HCT116 (cell line): ENCODE results near the gene GPNMB. TPM values are rescaled to one million over a fixed set of nuclear protein-coding genes. Genes with fewer than 3 reads are reported as not detected.
A peak's percentile ranks its signal among the peaks of the same experiment; 100 is the strongest.

Experiments
- ATAC-seq: fragments of 200-7000 bp; cut with Tn5 transposase; 2 replicates; pipeline ENCODE4 v1.9.1; 2020; ENCODE audit warnings: mild to moderate bottlenecking, moderate library complexity
- BruUV-seq: library from RNA; stranded (reverse); fragments of 400-500 nt; replicated peaks from 2 replicates; lab custom pipeline; 2021; lab: Mats Ljungman, UMichigan
- CTCF ChIA-PET: fragments of 300-600 bp; sonication (Branson Sonifier 250); formaldehyde crosslinking; loops from one replicate; lab custom pipeline; 2021; ENCODE audit warnings: antibody characterized with exemption; lab: Charles Lee
- POLR2A ChIA-PET: fragments of 300-600, 350-600 bp; sonication (Branson Sonifier 250); formaldehyde crosslinking; loops from one replicate; lab custom pipeline; 2021; ENCODE audit warnings: antibody characterized with exemption; lab: Charles Lee
- RAD21 ChIA-PET, 2 experiments: fragments of 300-600 bp; sonication (Branson Sonifier 250); formaldehyde crosslinking; loops; one replicate each; lab custom pipeline; 2023; ENCODE audit warnings: low total read pairs in 2 of 2; ENCODE audit not compliant: uncharacterized antibody in 2 of 2, unreplicated experiment in 2 of 2, low non-redundant PET in 1 of 2; lab: Charles Lee
- DNase-seq: peaks from one replicate; pipeline ENCODE4 v3.0.0-alpha.2; 2010; ENCODE audit warnings: low read depth, low spot score
- H2AFZ ChIP-seq: fragments of 200-600 bp; shearing (Covaris generic), sonication (generic); 2 replicates; pipeline ENCODE4 v1.6.1; 2017; ENCODE audit warnings: low read depth, mixed run types, mixed read lengths, antibody characterized with exemption, low read length; ENCODE audit not compliant: poor library complexity, severe bottlenecking
- H3K27ac ChIP-seq: 2 replicates; pipeline ENCODE4 v1.5.1; 2012; ENCODE audit warnings: low read depth, low read length
- H3K27me3 ChIP-seq: fragments of 200-600 bp; sonication (generic); 2 replicates; pipeline ENCODE4 v1.6.1; 2016; ENCODE audit warnings: mixed run types, low read length, mixed read lengths; ENCODE audit not compliant: insufficient read depth
- H3K36me3 ChIP-seq, 2 experiments: fragments of 200-500 bp in 1 of 2; fragments of 200-600 bp in 1 of 2; sonication (Bioruptor generic) in 1 of 2; sonication (generic) in 1 of 2; 2 replicates each; pipeline versions ENCODE4 v1.5.1 to v1.6.1; 2014 to 2016; ENCODE audit warnings: low read length in 2 of 2, inconsistent platforms in 1 of 2, mixed read lengths in 1 of 2, mixed run types in 1 of 2; ENCODE audit not compliant: insufficient read depth in 2 of 2, control insufficient read depth in 1 of 2
- H3K4me1 ChIP-seq, 2 experiments: fragments of 200-600 bp in 1 of 2; sonication (generic) in 1 of 2; 2 replicates each; pipeline versions ENCODE4 v1.5.1 to v1.6.1; 2012 to 2017; ENCODE audit warnings: low read length in 2 of 2, inconsistent platforms in 1 of 2, mild to moderate bottlenecking in 1 of 2, mixed read lengths in 1 of 2, mixed run types in 1 of 2, moderate library complexity in 1 of 2; ENCODE audit not compliant: insufficient read depth in 2 of 2, control insufficient read depth in 1 of 2
- H3K4me2 ChIP-seq: fragments of 200-600 bp; sonication (generic); 2 replicates; pipeline ENCODE4 v1.6.1; 2017; ENCODE audit warnings: mixed run types, low read length, mixed read lengths
- H3K4me3 ChIP-seq, 2 experiments: fragments of 200-600 bp in 1 of 2; sonication (generic) in 1 of 2; replicated peaks in 1 of 2; 2 replicates each; pipeline ENCODE4 v1.5.1; 2011 to 2016; ENCODE audit warnings: low read length in 2 of 2, control low read depth in 1 of 2, low read depth in 1 of 2, mild to moderate bottlenecking in 1 of 2, mixed read lengths in 1 of 2, mixed run types in 1 of 2
- H3K79me2 ChIP-seq: fragments of 200-600 bp; sonication (generic); 2 replicates; pipeline ENCODE4 v1.6.1; 2017; ENCODE audit warnings: mild to moderate bottlenecking, mixed run types, low read length, moderate library complexity, mixed read lengths; ENCODE audit not compliant: insufficient read depth
- H3K9ac ChIP-seq: fragments of 200-600 bp; sonication (generic); 2 replicates; pipeline ENCODE4 v1.6.1; 2016; ENCODE audit warnings: low read length, mixed read lengths
- H3K9me2 ChIP-seq: fragments of 200-600 bp; sonication (generic), shearing (Covaris generic); 2 replicates; pipeline ENCODE4 v1.6.1; 2017; ENCODE audit warnings: mixed run types, mild to moderate bottlenecking, moderate library complexity; ENCODE audit not compliant: insufficient read depth
- H3K9me3 ChIP-seq, 2 experiments: fragments of 200-500 bp in 1 of 2; fragments of 200-600 bp in 1 of 2; sonication (Bioruptor generic) in 1 of 2; sonication (generic) in 1 of 2; 2 replicates each; pipeline ENCODE4 v1.6.1; 2014 to 2017; ENCODE audit warnings: low read length in 2 of 2, mixed read lengths in 2 of 2, inconsistent platforms in 1 of 2, low read depth in 1 of 2, mild to moderate bottlenecking in 1 of 2, mixed run types in 1 of 2, moderate library complexity in 1 of 2; ENCODE audit not compliant: control insufficient read depth in 1 of 2, insufficient read depth in 1 of 2
- H4K20me1 ChIP-seq: fragments of 200-600 bp; sonication (generic), shearing (Covaris generic); 2 replicates; pipeline ENCODE4 v1.6.1; 2017; ENCODE audit warnings: mixed run types, mild to moderate bottlenecking, moderate library complexity; ENCODE audit not compliant: insufficient read depth
- CBX3 ChIP-seq: IDR thresholded peaks from 2 replicates; pipeline ENCODE4 v1.6.1; 2012; ENCODE audit warnings: low read depth
- CTCF ChIP-seq, 3 experiments: fragments of 200-600 bp in 1 of 3; sonication (generic) in 1 of 3; IDR thresholded peaks in 2 of 3; conservative IDR thresholded peaks in 1 of 3; 2 replicates each; pipeline ENCODE4 v1.5.1; 2012 to 2017; ENCODE audit warnings: low read depth in 2 of 3, low read length in 2 of 3, antibody characterized with exemption in 1 of 3, borderline replicate concordance in 1 of 3, control low read depth in 1 of 3, mild to moderate bottlenecking in 1 of 3, mixed read lengths in 1 of 3, mixed run types in 1 of 3, moderate library complexity in 1 of 3; ENCODE audit not compliant: insufficient read depth in 1 of 3
- EGR1 ChIP-seq: IDR thresholded peaks from 2 replicates; pipeline ENCODE4 v1.6.1; 2012; ENCODE audit warnings: low read depth
- EZH2phosphoT487 ChIP-seq: fragments of 200-600 bp; IDR thresholded peaks from 2 replicates; pipeline ENCODE4 v1.6.1; 2018; ENCODE audit warnings: antibody characterized with exemption, borderline replicate concordance
- JUND ChIP-seq: IDR thresholded peaks from 2 replicates; pipeline ENCODE4 v1.6.1; 2012
- MAX ChIP-seq: IDR thresholded peaks from 2 replicates; pipeline ENCODE4 v1.6.1; 2012
- POLR2AphosphoS5 ChIP-seq: IDR thresholded peaks from 2 replicates; pipeline ENCODE4 v1.6.1; 2011; ENCODE audit warnings: mild to moderate bottlenecking, low read depth, low read length, moderate library complexity
- RAD21 ChIP-seq: IDR thresholded peaks from 2 replicates; pipeline ENCODE4 v1.6.1; 2012; ENCODE audit warnings: low read depth, mild to moderate bottlenecking
- REST ChIP-seq: IDR thresholded peaks from 2 replicates; pipeline ENCODE4 v1.6.1; 2012; ENCODE audit warnings: low read depth
- SP1 ChIP-seq: IDR thresholded peaks from 2 replicates; pipeline ENCODE4 v1.6.1; 2012; ENCODE audit warnings: low read depth
- SRF ChIP-seq: IDR thresholded peaks from 2 replicates; pipeline ENCODE4 v1.6.1; 2012; ENCODE audit warnings: low read depth
- TCF7L2 ChIP-seq: IDR thresholded peaks from 2 replicates; pipeline ENCODE4 v1.7.0; 2011; ENCODE audit warnings: borderline replicate concordance, inconsistent platforms; ENCODE audit not compliant: insufficient read depth, insufficient read length; ENCODE audit errors: extremely low read depth
- ZFX ChIP-seq: fragments of 450-650 bp; IDR thresholded peaks from 2 replicates; pipeline ENCODE4 v1.6.1; 2017
- intact Hi-C: fragments of 100-400 bp; cut with micrococcal nuclease; formaldehyde crosslinking; loops from 2 replicates; pipeline ENCODE4 v1.10.0; 2022
- total RNA-seq: library from RNA; stranded (reverse); gene quantifications from one replicate; pipeline ENCODE4 v1.2.1, GENCODE V29; 2021; ENCODE audit not compliant: unreplicated experiment
- TF ChIP-seq, protein P1 (sequence below): IDR thresholded peaks from 2 replicates; pipeline ENCODE4 v1.6.1; 2012

GPNMB gene
- total RNA-seq, 1 experiment from 2014 or later = 2.8 TPM

GRCh38 chr7:23276376-23276775 is 29.8 kb downstream of the GPNMB start:
- ChIA-PET POLR2A (interaction anchor here (1.1 kb wide), 1 partner anchor 18 kb away, joined by 4 read pairs; no protein-coding TSS in a partner anchor), RAD21 (no interaction called here), CTCF (interaction anchor here (0.6 to 1.7 kb wide), 5 partner anchors 22 to 270 kb away, joined by 3 to 9 read pairs (median 4); partner anchors contain the start of gene MALSU1)
- no peak overlapping the region for H3K9ac ChIP-seq
- H2AFZ ChIP-seq = no peak overlapping the region
- peak; percentile 25 for ATAC-seq
- TF ChIP-seq EZH2phosphoT487 = no peak
- no peak for TF ChIP-seq MAX
- TF ChIP-seq, protein P1, sequence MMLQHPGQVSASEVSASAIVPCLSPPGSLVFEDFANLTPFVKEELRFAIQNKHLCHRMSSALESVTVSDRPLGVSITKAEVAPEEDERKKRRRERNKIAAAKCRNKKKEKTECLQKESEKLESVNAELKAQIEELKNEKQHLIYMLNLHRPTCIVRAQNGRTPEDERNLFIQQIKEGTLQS = no peak
- no peak for TF ChIP-seq JUND
- no peak for TF ChIP-seq EGR1
- no peak for TF ChIP-seq ZFX
- TF ChIP-seq SRF = no peak
- no peak for TF ChIP-seq POLR2AphosphoS5
- peak; percentile 22; the same call in 1 of the 2 replicates for TF ChIP-seq RAD21
- no peak for TF ChIP-seq REST
- no peak for TF ChIP-seq CBX3
- TF ChIP-seq SP1 = no peak
- TF ChIP-seq CTCF (IDR thresholded peaks at IDR 0.05 in 2 of 3, conservative IDR thresholded peaks at IDR 0.05 in 1 of 3; ENCODE audit: borderline replicate concordance in 1 of 3, insufficient read depth in 1 of 3, low read depth in 2 of 3, low read length in 2 of 3) = peak; percentile 8 to 38 (median 32); a peak in 3 of 6 replicates
- no peak for TF ChIP-seq TCF7L2
- BruUV-seq = no TSS peak
- peaks cover 9 to 20% of the 10 kb centered on the region in 2 experiments; a peak in 3 of 4 replicates for H3K4me1 ChIP-seq
- H4K20me1 ChIP-seq = no peaks in the 10 kb centered on the region
- H3K9me3 ChIP-seq = no peaks in the 10 kb centered on the region
- no peak overlapping the region for H3K4me2 ChIP-seq
- no peaks in the 10 kb centered on the region for H3K36me3 ChIP-seq
- intact Hi-C loops = loop anchor here (10.0 kb wide), 1 partner anchor 192 kb away; no protein-coding TSS in a partner anchor
- H3K79me2 ChIP-seq = no peaks in the 10 kb centered on the region
- H3K4me3 ChIP-seq = no peak overlapping the region
- no peaks in the 10 kb centered on the region for H3K27me3 ChIP-seq
- H3K27ac ChIP-seq = no peak overlapping the region
- no peak for DNase-seq
- H3K9me2 ChIP-seq = no peaks in the 10 kb centered on the region
